ENCODE data around the gene CYP3A5.

The CYP3A5 gene

DNA sequence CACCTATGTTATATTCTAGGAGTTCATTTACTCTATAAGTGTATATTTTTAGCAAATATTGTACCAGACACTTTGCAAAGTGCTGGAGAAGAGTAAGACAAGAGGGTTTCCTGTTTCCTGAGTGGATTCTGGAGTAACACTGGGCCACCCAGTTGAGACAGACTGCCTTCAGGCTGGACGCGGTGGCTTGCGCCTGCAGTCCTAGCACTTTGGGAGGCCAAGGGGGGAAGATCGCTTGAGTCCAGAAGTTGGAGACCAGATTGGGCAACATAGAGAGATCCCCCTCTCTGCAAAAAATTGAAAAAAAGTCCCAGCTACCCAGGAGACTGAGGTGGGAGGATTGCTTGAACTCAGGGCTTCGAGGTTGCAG, 63.8 kb downstream of the CYP3A5 start:
- DNase-seq (ENCODE audit: low spot score), result no peak

- DNase-seq (ENCODE audit: low spot score), result no peak
These were observed 65.3 kb downstream of the CYP3A5 start for GRCh38 chr7:99614495-99614894.

DNA sequence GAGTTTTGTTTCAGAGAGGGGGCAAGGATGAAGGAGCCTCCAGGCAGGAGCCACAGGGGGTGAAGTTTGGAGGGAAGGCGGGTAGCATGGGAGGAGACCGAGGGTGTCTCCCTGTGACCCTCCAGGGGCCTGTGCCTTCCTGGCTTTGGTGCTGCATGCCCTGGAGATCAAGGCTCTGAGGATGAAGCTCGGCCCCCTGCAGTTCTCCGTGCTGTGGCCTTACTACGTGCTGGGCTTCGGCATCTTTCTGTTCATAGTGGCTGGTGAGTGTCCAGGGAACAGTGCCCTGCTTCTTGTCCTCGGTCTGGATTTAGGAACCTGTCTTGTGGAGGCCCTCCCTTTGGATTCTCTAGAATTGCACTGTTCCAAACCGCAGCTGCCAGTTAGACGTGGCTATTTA, 72.2 kb downstream of the CYP3A5 start:
- no peak for DNase-seq (ENCODE audit: low spot score)

DNA sequence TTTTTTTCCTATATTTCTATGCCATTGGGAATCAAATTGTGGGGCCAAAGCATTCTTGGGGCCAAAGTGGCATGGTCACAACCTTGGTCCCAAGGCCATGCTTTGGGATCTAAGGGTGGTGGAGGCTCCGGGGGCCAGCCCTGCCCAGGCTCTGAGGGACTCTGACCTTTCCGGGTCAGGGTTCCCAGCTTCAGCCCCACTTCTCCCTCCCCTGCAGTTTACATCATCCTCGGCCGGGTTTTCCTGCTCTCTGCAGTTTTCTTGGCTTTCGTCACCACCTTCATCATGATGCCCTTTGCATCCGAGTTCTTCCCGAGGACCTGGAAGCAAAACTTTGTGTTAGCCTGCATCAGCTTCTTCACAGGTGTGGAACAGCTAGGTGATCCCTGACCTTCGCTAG, 73.3 kb downstream of the CYP3A5 start:
- DNase-seq (ENCODE audit: low spot score), result no peak

- no peak for DNase-seq (ENCODE audit: low spot score)
These were observed 74.3 kb downstream of the CYP3A5 start for GRCh38 chr7:99605527-99605926.

DNA sequence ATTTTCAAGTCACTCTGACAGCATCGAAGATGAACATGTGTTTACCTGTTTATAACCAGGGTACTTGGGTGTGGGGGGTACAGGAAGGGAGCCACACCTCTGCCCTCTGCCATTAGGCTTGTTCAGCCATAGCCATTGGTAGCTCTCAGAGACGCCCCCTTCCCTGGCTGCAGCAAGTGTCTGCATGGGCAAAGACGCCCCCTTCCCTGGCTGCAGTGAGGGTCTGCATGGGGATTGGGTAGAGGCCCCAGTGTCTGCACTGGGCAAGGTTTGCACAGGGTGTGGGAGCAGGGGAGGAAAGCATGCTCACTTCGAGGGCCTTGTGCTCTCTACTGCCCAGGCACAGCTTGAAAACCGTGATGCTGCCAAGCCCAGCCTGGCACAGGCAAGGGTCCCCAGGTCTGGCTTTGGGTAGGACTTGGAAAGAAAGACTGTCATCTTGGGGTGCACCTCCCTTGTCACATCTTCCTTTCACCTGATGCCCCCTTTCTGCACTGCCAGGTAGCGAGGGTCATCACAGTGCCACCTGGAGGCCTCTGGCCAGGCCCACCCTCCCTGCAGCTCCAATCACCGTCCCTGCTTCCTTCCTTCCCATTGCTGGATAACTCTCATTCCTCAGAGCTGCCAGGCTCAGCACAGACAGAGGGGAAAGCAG, 78.0 kb downstream of the CYP3A5 start:
- DNase-seq (ENCODE audit: low spot score), result no peak

DNA sequence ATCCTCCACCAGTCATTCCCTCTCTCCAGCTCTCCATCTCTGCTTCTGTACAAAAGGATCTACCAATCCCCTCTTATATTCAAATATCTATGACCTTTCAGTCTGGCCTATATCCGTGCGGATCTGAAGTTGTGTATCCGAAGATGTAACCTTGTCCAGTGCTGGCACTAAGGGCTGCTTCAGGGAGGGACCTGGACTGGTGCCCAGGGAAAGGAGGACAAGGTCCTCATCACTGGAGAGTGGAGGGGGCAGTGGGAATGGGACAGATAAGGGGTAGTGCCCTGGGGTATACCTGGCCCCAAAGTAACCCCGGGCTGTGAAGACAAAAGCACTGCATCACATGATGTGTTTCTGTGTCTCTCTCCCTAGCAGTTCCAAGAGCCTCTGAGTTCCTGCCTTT, 80.0 kb downstream of the CYP3A5 start:
- DNase-seq (ENCODE audit: low spot score), result no peak

Measured in CD4-positive, alpha-beta T cell treated with Interleukin-6 at 100 ng/mL for 8 hours (primary cell).